ENCODE data around the gene ZSCAN10. TPM values are rescaled to one million over a fixed set of nuclear protein-coding genes. Genes with fewer than 3 reads are reported as not detected.

Gene ZSCAN10
- total RNA-seq, 1 donor from 2014 or later = 50.7 TPM

GRCh38 chr16:3099732-3100499 lies 822 bp upstream of the ZSCAN10 start:
- peak; percentile 96 for DNase-seq (ENCODE audit: low spot score)
- H3K27ac Mint-ChIP-seq (ENCODE audit: unreplicated experiment) = peak overlapping the region; percentile 75
- H3K4me1 Mint-ChIP-seq (ENCODE audit: unreplicated experiment) = peaks cover 50% of the 10 kb centered on the region

GRCh38 chr16:3099395-3099731 lies 269 bp upstream of the ZSCAN10 start:
- TF ChIP-seq CTCF (IDR thresholded peaks at IDR 0.05; ENCODE audit: unreplicated experiment) = no peak
- DNase-seq (ENCODE audit: low spot score) = no peak
- peaks cover 11% of the 10 kb centered on the region for H3K27me3 Mint-ChIP-seq (ENCODE audit: unreplicated experiment)
- H3K9me3 Mint-ChIP-seq (ENCODE audit: unreplicated experiment) = no peaks in the 10 kb centered on the region
- no peak overlapping the region for H3K27ac Mint-ChIP-seq (ENCODE audit: unreplicated experiment)
- peak overlapping the region; percentile 88 for H3K4me3 Mint-ChIP-seq (ENCODE audit: unreplicated experiment)
- no peaks in the 10 kb centered on the region for H3K36me3 Mint-ChIP-seq (ENCODE audit: low read depth, unreplicated experiment)
- H3K4me1 Mint-ChIP-seq (ENCODE audit: unreplicated experiment) = peaks cover 51% of the 10 kb centered on the region

More at GRCh38 chr16:3099732-3100499, 822 bp upstream of the ZSCAN10 start:
- peak overlapping the region; percentile 88 for H3K4me3 Mint-ChIP-seq (ENCODE audit: unreplicated experiment)
- H3K9me3 Mint-ChIP-seq (ENCODE audit: unreplicated experiment) = no peaks in the 10 kb centered on the region
- peaks cover 11% of the 10 kb centered on the region for H3K27me3 Mint-ChIP-seq (ENCODE audit: unreplicated experiment)
- TF ChIP-seq CTCF (IDR thresholded peaks at IDR 0.05; ENCODE audit: unreplicated experiment) = no peak
- no peaks in the 10 kb centered on the region for H3K36me3 Mint-ChIP-seq (ENCODE audit: low read depth, unreplicated experiment)

- Mint-ChIP-seq H3K27me3 (ENCODE audit: unreplicated experiment) (peaks cover 10% of the 10 kb centered on the region), H3K27ac (ENCODE audit: unreplicated experiment) (peak overlapping the region; percentile 24), H3K4me1 (ENCODE audit: unreplicated experiment) (peaks cover 42% of the 10 kb centered on the region), H3K9me3 (ENCODE audit: unreplicated experiment) (no peaks in the 10 kb centered on the region), H3K4me3 (ENCODE audit: unreplicated experiment) (peak overlapping the region; percentile 47), H3K36me3 (ENCODE audit: low read depth, unreplicated experiment) (peaks cover under 1% of the 10 kb centered on the region)
- no peak for DNase-seq (ENCODE audit: low spot score)
- TF ChIP-seq CTCF (IDR thresholded peaks at IDR 0.05; ENCODE audit: unreplicated experiment) = no peak
Observed at GRCh38 chr16:3097266-3097665, 1.8 kb downstream of the ZSCAN10 start.

- Mint-ChIP-seq H3K4me3 (ENCODE audit: unreplicated experiment) (no peak overlapping the region), H3K27me3 (ENCODE audit: unreplicated experiment) (peaks cover 11% of the 10 kb centered on the region), H3K27ac (ENCODE audit: unreplicated experiment) (no peak overlapping the region), H3K9me3 (ENCODE audit: unreplicated experiment) (no peaks in the 10 kb centered on the region), H3K36me3 (ENCODE audit: low read depth, unreplicated experiment) (peaks cover 5% of the 10 kb centered on the region), H3K4me1 (ENCODE audit: unreplicated experiment) (peaks cover 36% of the 10 kb centered on the region)
- no peak for TF ChIP-seq CTCF (IDR thresholded peaks at IDR 0.05; ENCODE audit: unreplicated experiment)
- DNase-seq (ENCODE audit: low spot score) = no peak
Observed at GRCh38 chr16:3096362-3096761, 2.7 kb downstream of the ZSCAN10 start.

GRCh38 chr16:3095869-3096268 lies 3.2 kb downstream of the ZSCAN10 start:
- H3K4me3 Mint-ChIP-seq (ENCODE audit: unreplicated experiment) = no peak overlapping the region
- H3K27me3 Mint-ChIP-seq (ENCODE audit: unreplicated experiment) = peaks cover 13% of the 10 kb centered on the region
- H3K36me3 Mint-ChIP-seq (ENCODE audit: low read depth, unreplicated experiment) = peaks cover 9% of the 10 kb centered on the region
- H3K27ac Mint-ChIP-seq (ENCODE audit: unreplicated experiment) = no peak overlapping the region
- no peak for DNase-seq (ENCODE audit: low spot score)
- H3K9me3 Mint-ChIP-seq (ENCODE audit: unreplicated experiment) = no peaks in the 10 kb centered on the region
- peak; percentile 33 for TF ChIP-seq CTCF (IDR thresholded peaks at IDR 0.05; ENCODE audit: unreplicated experiment)
- H3K4me1 Mint-ChIP-seq (ENCODE audit: unreplicated experiment) = peaks cover 31% of the 10 kb centered on the region
